NCI-H2196 treated with DMSO at 0.1 percent for 48 hours (cell line): ENCODE data around the gene TFB1M.

Experiments used
- DNase-seq: peaks from one replicate; lab custom pipeline; 2025; ENCODE audit not compliant: unreplicated experiment; lab: John Stamatoyannopoulos, UW

TFB1M gene

DNA sequence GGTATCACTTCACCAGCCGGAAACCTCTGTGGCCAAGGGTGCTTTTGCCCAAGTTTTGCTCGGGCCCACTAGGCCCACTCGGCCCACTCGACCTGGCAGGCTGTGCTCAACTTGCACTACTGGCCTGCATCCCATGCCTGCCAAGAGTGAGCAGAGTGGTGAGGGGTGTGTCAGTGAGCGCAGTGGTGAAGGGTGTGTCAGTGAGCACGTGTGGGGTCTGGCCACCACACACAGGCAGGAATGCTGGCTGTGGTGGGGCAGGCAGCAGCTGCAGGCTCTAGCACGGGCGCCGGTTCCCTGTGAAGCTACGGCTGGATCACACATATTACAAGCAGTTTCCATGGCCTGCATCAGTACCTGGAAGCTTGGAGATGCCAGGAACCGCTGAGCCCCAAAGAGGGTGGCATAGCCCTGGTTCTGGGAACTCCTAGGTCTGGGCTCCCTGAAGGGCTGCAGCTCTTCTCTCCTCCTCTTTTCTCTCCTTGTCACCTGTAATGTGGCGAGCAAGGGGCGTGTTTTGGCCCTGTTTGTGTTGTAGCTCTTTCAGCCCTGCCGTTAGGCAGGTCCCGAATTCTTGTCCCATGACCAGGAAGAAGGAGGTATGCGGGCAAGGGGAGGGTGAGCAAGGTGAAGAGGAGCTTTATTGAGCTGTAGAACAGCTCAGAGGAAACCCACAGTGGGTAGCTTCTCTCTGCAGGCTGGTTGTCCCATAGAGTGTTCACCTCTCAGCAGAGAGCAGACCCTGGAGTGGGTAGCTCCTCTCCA lies 101.5 kb downstream of the TFB1M start:
- no peak for DNase-seq

DNA sequence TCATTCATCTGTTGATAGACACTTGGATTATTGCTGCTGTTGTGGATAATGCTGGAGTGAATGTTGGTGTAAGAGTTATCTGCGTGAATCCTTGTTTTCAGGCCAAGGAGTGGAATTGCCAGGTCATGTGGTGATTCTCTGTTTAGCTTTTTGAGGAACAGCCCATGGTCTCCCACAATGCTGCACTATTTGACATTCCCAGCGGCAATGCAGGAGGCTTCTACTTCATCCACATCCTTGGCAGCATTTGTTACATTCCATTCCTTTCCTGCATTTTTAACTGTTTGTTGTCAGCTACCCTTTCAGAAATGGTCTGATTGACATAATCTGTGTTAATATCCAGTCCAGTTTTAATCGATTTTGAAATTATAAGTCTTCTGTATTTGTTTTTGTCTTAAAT lies 102.2 kb downstream of the TFB1M start:
- no peak for DNase-seq

DNA sequence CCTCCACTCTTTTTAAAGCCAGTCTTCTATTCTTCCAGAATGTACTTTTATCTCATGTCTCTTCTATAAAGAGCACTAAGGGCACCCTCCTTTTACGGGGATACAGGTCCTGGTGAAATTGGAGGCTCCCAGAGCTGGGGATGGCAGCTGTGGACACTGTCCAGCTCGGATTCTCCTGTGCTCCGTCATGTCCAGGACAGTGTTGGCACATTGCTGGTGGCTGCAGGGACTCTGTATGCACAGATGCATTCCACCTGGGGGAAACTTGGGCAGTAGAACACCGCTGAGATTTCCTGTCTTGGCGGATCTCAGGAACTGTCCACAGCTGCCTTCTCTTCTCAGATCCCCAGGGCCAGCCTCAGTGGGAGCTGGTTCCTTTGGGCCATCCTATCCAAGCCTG lies 107.1 kb downstream of the TFB1M start:
- no peak for DNase-seq
